HG03175 (cell line): Measurements from ENCODE around the gene CCDC3.
"Not testable (repeated sequence)": the region's sequence is repeated elsewhere in the genome, so short reads cannot be mapped to it uniquely, and the experiment has no call there.

Experiments
- ATAC-seq: cut with Tn5 transposase; IDR thresholded peaks from one replicate; pipeline ENCODE4 v1.9.1; 2021; ENCODE audit warnings: mild to moderate bottlenecking, moderate library complexity; ENCODE audit not compliant: unreplicated experiment

The CCDC3 gene

GRCh38 chr10:12896251-12896650, 105.3 kb downstream of the CCDC3 start:
- ATAC-seq, result no peak

GRCh38 chr10:12892924-12893323, 108.6 kb downstream of the CCDC3 start:
- no peak for ATAC-seq

GRCh38 chr10:12890958-12891357, 110.6 kb downstream of the CCDC3 start:
- no peak for ATAC-seq

DNA sequence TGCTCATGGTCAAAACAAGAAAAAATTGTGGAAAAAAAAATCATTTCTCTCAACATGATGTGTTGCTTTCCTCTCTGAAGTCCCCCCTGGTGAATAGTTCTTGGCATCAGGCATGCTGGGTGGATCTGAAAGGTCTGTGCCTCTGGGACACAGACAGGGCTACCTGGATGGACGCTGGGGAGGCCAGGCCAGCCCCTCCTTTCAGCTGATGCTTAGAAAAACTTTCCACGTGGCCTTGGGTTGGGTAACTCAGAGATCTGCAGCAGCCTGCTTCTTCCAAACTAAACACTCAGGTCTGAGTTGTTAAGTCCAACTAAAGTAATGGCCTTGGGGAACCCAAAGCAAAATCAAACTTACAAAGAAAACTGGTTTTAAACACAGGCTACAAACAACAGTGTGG, 113.0 kb downstream of the CCDC3 start:
- ATAC-seq, result no peak

DNA sequence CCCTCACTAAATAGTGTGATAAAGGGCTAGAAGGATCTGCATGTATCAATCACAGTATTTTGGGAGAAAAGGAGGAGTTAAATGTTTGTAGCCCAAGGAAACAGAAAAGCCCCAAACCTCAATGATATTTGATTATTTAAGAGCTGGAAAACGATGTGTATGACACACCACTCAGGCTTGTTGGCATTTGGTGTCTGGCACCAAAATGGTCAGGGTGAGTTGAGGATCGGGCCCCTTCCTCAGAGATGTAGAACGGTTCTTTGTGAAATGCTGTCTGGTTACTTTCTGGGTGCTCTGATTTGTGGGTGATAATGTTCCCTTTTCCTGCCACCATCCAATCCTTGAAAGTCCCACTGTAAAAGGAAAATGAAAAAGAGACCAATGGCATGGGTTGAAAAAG, 113.7 kb downstream of the CCDC3 start:
- no peak for ATAC-seq

DNA sequence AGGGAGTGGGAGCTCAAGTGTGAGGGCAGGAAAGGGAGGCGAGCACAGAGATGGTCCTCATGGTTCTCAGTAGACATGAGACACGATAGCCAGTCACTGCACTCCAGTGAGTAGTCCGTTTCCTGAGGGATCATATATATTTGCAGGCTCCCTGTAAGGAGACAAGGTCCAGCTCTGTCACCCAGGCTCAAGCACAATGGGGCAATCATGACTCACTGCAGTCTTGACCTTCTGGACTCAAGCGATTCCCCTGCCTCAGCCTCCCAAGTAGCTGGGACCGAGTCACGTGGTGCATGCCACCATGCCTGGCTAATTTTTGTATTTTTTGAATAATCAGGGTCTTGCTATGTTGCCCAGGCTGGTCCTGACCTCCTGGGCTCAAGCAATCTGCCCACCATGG, 116.7 kb downstream of the CCDC3 start:
- no peak for ATAC-seq

- no peak for ATAC-seq
Observed at GRCh38 chr10:12880423-12880822, 121.1 kb downstream of the CCDC3 start.

DNA sequence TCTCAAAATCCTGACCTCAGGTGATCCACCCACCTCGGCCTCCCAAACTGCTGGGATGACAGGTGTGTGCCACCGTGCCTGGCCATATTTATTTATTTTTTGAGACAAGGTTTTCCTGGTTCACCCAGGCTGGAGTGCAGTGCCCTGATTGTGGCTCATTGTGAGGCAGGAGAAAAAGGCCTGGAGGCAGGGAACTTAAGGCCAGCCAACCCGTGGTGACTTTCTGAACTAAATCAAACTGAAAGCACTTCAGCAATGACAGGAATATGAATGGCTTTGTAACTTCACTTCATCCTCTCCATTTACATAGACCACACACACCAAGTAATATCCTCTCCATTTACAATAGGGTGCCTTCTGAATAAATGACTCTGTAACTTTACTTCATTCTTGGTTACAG, 124.4 kb downstream of the CCDC3 start:
- no peak for ATAC-seq

DNA sequence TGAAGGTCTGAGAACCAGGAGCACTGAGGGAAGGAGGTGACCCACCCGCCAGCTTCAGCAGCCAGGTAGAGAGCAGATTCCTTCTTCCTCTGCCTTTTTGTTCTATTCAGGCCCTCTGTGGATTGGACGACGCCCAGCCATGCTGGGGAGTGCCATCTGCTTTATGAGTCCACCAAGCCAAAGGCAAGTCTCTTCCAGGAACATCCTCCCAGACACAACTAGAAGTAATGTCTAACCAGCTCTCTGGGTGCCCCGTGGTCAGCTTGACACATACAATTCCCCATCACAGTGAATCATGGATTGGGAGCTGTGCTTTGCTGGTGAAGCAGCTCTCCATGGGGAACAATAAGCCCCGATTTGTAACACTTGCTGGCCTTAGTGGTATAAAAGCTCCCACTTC, 125.2 kb downstream of the CCDC3 start:
- no peak for ATAC-seq

DNA sequence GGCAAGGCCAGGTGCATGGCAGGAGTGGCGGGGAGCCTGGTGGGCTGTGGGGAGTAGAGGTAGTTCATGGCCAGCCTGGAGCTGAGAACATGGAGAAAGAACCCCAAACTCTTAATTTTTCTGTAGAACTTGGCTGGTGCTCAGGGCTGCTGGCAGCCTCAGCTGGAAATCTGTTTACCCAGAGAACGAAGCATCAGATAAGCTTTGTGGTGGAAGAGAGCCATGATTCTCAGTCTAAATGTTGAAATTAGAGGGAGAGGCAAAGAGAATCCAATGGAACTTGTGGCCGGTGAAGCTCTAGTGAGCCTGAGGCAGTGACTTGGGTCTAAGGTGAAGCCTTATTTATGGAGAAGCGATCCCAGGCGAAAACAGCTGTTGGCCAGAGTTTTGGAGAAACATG, 126.4 kb downstream of the CCDC3 start:
- ATAC-seq, result no peak

- no peak for ATAC-seq
Observed at GRCh38 chr10:12874501-12874900, 127.0 kb downstream of the CCDC3 start.

- no peak for ATAC-seq
Observed at GRCh38 chr10:12873172-12873571, 128.3 kb downstream of the CCDC3 start.

DNA sequence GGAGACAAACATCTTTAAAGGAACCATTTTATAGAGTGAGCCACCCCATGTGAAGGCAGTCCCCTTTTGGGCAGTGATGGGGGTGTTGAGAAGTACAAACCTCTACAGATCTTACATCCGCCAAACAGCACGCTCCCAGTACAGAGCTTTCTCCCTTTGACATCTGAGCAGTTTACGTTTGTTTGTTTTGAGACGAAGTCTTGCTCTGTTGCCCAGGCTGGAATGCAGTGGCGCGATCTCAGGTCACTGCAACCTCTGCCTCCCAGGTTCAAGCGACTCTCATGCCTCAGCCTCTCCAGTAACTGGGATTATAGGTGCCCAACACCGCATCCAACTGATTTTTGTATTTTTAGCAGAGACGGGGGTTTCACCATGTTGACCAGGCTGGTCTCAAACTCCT, 128.9 kb downstream of the CCDC3 start:
- no peak for ATAC-seq

DNA sequence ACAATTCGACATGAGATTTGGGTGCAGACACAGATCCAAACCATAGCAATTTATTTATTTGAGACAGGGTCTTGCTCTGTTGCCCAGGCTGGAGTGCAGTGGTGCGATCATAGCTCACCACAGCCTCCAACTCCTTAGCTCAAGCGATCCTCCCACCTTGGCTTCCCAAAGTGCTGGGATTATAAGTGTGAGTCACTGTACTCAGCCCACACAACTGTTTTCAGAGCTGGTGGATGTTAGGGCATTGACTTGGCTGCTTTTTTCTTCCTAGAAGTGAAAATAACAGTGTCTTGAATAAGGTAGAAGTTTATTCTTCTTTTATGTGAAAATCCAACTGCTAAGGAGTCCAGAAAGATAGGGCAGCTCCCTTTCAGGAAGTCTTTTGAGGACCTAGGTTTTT, 132.1 kb downstream of the CCDC3 start:
- ATAC-seq, result no peak

DNA sequence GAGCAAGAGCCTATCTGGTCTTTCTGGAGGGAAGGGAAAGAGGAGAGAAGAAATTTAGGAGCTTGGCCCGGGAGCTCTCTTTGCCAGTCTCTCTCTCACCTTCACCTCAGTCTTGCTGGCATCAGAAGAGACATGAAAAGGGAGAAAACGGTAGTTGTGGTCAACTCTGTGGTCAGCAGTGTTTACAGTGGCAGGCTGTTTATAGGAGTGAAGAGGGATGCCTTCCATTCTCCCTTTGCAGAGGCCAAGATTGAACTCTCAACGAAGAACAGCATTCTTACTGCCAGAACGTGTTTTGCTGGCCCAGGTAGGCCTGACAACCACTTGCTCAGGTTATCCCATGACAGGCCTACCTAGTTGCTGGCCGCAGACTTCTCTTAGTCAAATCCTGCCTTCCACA, 133.3 kb downstream of the CCDC3 start:
- no peak for ATAC-seq

DNA sequence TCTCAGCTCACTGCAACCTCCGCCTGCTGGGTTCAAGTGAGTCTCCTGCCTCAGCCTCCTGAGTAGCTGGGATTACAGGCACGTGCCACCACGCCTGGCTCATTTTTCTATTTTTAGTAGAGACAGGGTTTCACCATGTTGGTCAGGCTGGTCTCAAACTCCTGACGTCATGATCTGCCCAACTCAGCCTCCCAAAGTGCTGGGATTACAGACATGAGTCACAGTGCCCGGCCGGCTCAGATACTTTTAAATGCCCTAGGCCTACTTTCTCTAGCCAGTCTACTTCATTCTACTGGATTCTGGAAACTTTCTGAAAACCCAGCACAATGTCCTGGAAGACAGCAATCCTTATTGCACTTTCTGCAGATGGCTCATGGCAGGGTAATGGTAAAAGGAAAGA, 136.0 kb downstream of the CCDC3 start:
- not testable (repeated sequence) for ATAC-seq

GRCh38 chr10:12862459-12862858, 139.1 kb downstream of the CCDC3 start:
- ATAC-seq, result no peak

DNA sequence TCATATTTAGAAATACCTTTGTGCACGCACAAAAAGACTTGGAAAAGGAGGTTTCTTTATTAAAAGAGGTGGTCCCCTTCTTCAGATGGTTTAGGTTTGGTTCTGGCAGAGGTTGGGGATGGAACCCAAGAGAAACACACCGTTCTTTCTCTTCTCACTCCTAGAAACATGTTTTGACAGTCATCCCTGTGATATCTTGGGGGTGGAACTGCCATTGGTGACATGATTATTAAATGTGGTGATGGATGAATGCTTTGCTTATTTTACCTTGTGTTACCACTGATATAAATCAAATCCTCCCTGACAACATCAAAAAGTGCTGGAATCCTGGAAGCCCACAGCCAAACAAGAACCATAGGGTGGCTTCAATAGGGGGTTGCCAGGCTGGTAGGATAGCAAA, 146.5 kb downstream of the CCDC3 start:
- no peak for ATAC-seq

DNA sequence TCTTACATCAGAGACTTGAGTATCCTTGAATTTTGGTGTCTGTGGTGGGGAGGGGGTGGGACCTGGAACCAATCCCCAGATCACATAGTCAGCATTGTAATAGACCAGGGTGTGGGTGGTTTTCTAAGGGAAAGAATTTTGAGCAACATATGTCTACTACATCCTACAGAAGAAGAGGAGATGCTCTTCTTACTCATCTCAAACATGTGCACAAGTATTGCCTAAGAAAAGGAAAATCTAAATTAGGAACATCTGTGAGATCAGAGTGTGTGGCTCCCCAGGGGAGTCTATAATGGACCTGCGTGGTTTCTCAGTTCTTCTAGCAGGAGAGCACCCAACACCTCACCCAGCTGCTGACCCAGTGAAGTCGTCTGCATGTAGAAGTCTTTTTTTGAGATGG, 148.8 kb downstream of the CCDC3 start:
- no peak for ATAC-seq

DNA sequence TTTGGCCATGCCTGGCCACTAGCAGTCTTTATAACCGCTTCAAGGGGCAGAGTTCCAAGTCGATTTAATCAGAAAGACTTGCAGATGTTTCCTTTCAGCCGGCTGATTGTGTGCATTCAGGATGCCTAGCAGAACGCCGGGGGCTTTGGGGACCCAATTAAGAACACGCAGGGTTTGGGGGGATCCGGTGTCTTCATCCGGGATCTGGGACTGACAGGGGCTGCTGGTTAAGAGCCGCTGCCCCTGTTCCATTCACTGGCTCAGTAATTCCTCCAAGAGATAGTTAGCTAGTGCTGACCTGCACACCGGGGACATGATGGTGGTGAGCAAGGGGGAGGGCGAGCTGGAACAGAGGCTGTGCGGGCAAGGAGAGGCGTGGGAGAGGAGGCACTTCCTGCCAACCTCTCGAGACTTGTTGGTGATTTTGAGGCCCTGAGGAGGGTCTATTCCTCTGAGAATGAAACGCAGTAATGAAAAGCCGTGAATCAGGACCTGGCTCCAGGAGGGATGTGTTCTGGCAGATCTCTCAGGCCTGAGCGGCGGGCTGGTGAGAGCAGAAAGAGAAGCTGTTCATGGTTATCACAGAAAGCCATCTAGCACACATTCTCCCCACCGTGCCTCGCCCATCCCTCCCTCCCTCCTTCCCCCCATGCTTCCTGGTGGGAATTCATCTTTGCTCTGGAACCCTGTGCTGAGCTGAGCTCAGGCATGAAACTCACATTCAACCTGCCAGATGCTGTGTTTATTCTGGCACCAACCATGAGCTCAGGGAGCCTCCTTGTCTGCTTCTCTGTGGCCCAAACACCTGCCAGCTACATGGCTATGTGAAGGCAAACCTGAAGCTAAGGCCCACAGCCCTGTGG, 152.0 kb downstream of the CCDC3 start:
- no peak for ATAC-seq

- no peak for ATAC-seq
Observed at GRCh38 chr10:12848439-12849173, 152.9 kb downstream of the CCDC3 start.

DNA sequence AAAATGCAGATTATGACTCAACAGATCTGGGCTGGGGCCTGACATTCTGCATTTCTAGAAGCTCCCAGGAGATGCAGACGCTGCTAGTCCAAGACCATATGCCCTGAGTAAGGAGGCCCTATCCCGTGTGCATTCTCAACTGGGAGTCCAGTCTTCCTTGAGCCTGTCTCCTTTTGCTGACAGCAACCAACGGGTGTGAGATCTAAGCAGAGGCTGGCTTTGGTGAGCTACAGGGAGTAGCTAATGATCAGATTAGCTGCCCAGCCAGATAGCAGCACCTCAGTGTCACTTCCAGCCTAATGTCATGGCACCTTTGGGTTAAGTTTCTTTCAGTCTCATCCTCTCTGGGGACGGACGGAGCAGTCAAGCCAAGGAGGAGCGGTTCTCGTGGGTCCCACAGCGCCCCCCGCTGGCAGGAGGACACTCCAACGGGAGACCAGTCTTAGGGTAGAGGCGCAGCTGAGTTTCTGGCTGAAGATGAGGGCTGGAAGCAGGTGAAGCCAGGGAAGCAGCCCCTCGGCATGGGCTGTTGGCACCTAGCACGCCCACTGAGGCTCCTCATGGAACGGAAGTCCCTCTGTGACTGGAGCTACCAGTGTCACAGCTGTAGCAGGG, 154.0 kb downstream of the CCDC3 start:
- no peak for ATAC-seq
